ENCODE measurements around the gene SEC31A. TPM values are rescaled to one million over a fixed set of nuclear protein-coding genes. Genes with fewer than 3 reads are reported as not detected.

The SEC31A gene
- total RNA-seq, 6 experiments from 2014 or later, result 304 to 395 (median 384) TPM

GRCh38 chr4:82851318-82851717, 39.6 kb downstream of the SEC31A start:
- no peak overlapping the region for H3K27ac Mint-ChIP-seq
- H3K36me3 Mint-ChIP-seq (ENCODE audit: low read depth), result peaks cover 62% of the 10 kb centered on the region
- TF ChIP-seq CTCF (IDR thresholded peaks at IDR 0.05), result no peak
- H3K4me1 Mint-ChIP-seq (ENCODE audit: low read depth), result peaks cover 4% of the 10 kb centered on the region; the same call in 1 of the 2 replicates
- no peak for DNase-seq
- H3K4me3 Mint-ChIP-seq, result no peak overlapping the region
- H3K27me3 Mint-ChIP-seq (ENCODE audit: insufficient read depth), result no peaks in the 10 kb centered on the region
- H3K9me3 Mint-ChIP-seq, result no peaks in the 10 kb centered on the region

GRCh38 chr4:82850684-82851083, 40.3 kb downstream of the SEC31A start:
- Mint-ChIP-seq H3K36me3 (ENCODE audit: low read depth) (peaks cover 63% of the 10 kb centered on the region), H3K27me3 (ENCODE audit: insufficient read depth) (no peaks in the 10 kb centered on the region), H3K4me3 (no peak overlapping the region), H3K9me3 (no peaks in the 10 kb centered on the region), H3K4me1 (ENCODE audit: low read depth) (peaks cover 4% of the 10 kb centered on the region; the same call in 1 of the 2 replicates), H3K27ac (no peak overlapping the region)
- no peak for TF ChIP-seq CTCF (IDR thresholded peaks at IDR 0.05)
- DNase-seq, result no peak

GRCh38 chr4:82848706-82849105, 42.2 kb downstream of the SEC31A start:
- Mint-ChIP-seq H3K4me3 (no peak overlapping the region), H3K36me3 (ENCODE audit: low read depth) (peaks cover 68% of the 10 kb centered on the region), H3K4me1 (ENCODE audit: low read depth) (peaks cover 4% of the 10 kb centered on the region; the same call in 1 of the 2 replicates), H3K27me3 (ENCODE audit: insufficient read depth) (no peaks in the 10 kb centered on the region; the same call in 1 of the 2 replicates), H3K9me3 (no peaks in the 10 kb centered on the region), H3K27ac (no peak overlapping the region)
- no peak for TF ChIP-seq CTCF (IDR thresholded peaks at IDR 0.05)
- no peak for DNase-seq

- no peaks in the 10 kb centered on the region for H3K9me3 Mint-ChIP-seq
- peak; percentile 18 for DNase-seq
- peaks cover 59% of the 10 kb centered on the region for H3K36me3 Mint-ChIP-seq (ENCODE audit: low read depth)
- no peak overlapping the region for H3K4me3 Mint-ChIP-seq
- H3K4me1 Mint-ChIP-seq (ENCODE audit: low read depth), result peaks cover 7% of the 10 kb centered on the region; the same call in 1 of the 2 replicates
- TF ChIP-seq CTCF (IDR thresholded peaks at IDR 0.05), result peak; percentile 68
- H3K27me3 Mint-ChIP-seq (ENCODE audit: insufficient read depth), result no peaks in the 10 kb centered on the region; the same call in 1 of the 2 replicates
- peak overlapping the region; percentile 54 for H3K27ac Mint-ChIP-seq
Observed at GRCh38 chr4:82842593-82842992, 48.4 kb downstream of the SEC31A start.

GRCh38 chr4:82839624-82840023, 51.3 kb downstream of the SEC31A start:
- peaks cover 48% of the 10 kb centered on the region for H3K36me3 Mint-ChIP-seq (ENCODE audit: low read depth)

More at GRCh38 chr4:82839624-82840023, 51.3 kb downstream of the SEC31A start:
- DNase-seq, result no peak
- H3K27ac Mint-ChIP-seq, result no peak overlapping the region
- H3K27me3 Mint-ChIP-seq (ENCODE audit: insufficient read depth), result no peaks in the 10 kb centered on the region; the same call in 1 of the 2 replicates
- TF ChIP-seq CTCF (IDR thresholded peaks at IDR 0.05), result no peak
- H3K4me1 Mint-ChIP-seq (ENCODE audit: low read depth), result peaks cover 19% of the 10 kb centered on the region
- no peak overlapping the region for H3K4me3 Mint-ChIP-seq
- no peaks in the 10 kb centered on the region for H3K9me3 Mint-ChIP-seq

Measured in HFFc6 (cell line).